GM21367 (cell line): ENCODE data around the gene JSRP1.

Experiments
- ATAC-seq: cut with Tn5 transposase; IDR thresholded peaks from one replicate; pipeline ENCODE4 v1.9.1; 2021; ENCODE audit not compliant: unreplicated experiment

JSRP1 gene

DNA sequence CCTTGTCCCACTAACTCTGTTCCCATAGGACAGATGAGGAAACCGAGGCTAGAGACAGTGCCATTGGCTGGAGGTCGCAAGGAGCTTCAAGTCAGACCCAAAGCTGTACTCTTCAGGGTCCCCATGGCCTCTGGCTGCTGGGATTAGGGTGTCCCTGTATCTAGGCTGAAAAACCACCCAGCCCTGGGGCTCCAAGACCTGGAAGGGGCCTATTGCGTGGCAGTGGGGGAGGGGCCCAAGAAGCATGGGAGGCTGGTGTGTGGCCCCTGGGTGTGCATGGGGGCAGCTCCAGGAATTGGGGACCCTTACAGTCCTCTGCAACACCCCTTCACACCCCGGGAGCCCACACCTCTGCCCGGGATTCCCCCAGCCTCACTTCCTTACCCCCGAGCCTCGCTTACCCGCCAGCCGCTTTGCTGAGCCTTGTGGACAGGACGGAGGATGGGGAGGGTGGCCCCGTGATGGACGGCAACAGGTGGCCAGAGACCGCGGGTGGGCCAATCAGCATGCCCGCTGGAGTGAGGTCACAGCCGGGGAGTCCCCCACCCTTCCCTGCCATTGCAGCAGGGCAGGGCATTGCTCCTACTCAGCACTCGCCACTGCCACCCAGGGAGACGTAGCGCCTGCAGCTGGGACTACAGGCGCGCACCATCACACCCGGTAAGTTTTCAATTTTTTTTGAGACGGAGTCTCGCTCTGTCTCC lies at the start of gene JSRP1:
Gene JSRP1, minus strand, starts transcription at position 436 of the 704 bp plus-strand sequence. CDS start 1,103 bp downstream, outside the sequence.
- no peak for ATAC-seq

DNA sequence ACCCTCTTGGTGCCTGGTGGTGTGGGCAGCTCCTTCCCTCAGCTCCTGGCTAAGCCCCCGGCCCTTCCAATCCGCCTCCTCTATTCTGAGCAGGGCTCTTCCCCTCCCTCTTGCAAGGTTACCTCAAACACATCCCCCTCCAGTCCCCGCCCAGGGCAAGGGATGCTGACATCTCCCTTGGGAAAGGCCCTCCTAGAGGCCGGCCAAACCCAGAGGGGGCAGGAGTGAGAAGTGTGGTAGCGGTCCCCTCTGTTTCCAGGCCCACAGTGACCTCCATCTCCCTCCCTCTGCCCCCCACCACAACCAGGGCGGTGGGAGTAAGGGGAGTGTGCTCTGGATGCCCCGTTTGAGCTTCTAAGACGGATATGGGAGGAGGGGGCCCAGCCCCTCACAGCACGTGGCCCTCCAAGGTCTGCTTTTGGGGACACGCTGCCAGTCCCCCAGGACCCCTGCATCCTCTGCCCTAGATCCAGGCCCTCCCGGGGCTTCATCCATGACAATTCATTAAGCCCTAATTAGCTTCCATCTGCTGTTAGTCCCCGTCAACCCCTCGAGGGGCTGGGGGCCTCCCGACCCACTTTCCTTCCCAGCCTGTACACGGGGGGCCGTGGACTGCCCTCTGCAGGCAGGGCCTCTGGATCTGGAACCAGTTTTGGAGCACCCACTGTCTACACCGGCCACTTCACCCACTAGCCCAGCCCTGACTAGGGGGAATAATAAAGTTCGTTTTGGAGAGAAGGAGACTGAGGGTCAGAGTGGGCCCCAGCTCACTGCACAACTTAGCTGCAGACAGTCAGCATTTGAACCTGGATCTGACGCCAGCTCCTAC lies 49.4 kb upstream of the JSRP1 start:
- ATAC-seq: no peak

- no peak for ATAC-seq
These were observed 47.1 kb upstream of the JSRP1 start for GRCh38 chr19:2303211-2303798.

DNA sequence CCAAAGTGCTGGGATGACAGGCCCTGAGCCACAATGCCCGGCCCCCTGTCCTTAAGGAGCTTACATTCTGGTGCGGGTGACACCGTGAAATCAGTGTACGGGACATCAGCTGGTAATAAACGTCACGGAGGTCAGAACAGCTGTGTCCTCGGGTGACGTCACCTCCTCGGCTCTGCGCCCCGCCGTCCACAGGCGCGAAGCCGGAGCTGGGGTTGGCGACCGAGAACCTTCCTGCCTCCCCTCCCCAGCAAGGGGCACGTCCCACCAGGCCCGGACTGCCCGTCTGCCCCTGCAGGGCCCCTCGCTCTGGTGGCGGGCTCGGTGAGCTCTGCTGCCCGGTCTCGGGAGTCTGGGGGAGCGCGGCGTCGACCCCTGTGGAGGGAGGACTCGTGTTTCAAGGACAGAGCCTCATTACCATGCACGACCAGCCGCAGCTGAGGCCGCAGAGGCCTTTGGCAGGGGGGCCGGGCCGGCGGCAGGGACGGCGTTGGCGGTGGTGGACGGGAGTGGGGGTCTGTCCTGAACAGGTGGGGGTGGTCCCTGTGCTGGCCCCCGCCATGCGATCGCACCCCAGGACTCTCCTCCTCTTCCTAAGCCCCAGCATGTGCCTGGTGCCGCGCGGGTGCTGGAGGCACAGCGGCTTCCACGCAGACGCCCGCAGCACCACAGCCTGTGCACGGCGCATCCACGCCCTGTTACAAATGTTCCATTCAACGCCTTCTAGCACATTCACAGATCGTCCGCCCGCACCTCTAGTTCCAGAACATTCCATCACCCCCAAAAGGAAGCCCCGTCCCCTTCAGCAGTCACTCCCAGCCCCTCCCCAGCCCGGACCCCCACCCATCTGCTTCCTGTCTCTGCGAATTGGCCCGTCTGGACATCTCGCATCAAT lies 46.3 kb upstream of the JSRP1 start:
- ATAC-seq: no peak

DNA sequence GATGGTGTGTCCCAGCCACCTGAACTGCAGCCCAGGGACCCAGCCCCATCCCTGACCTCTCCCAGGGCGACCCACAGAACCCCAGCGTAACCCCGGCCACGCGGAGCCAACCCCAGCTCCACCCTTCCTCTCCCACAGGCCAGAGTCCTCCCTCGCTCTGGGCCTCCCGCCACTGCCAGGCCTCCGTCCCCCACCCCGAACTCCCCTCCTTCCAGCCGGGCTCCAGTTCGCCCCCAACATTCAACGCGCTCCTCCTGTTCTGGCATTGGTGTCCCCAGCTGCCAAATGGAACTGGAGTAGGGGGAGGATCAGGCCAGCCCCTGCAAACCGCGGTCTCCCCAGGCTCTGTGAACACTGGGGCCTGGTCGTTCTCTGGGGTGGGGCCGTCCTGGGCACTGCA lies 44.3 kb upstream of the JSRP1 start:
- no peak for ATAC-seq

DNA sequence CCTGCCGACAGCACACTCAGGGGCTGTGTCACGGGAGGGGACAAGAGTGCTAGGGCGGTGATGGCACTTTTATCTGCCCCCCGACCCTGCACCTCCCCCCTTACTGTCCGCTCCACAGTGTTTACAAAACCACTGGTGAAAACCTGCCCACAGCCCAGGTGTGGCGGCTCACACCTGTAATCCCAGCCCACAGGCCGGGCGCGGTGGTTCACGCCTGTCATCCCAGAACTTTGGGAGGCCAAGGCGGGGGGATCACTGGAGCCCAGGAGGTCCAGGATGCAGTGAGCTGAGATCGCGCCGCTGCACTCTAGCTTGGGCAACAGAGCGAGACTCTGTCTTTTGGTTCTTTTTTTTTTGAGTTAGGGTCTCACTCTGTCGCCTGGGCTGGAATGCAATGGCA lies 39.9 kb upstream of the JSRP1 start:
- ATAC-seq: no peak

DNA sequence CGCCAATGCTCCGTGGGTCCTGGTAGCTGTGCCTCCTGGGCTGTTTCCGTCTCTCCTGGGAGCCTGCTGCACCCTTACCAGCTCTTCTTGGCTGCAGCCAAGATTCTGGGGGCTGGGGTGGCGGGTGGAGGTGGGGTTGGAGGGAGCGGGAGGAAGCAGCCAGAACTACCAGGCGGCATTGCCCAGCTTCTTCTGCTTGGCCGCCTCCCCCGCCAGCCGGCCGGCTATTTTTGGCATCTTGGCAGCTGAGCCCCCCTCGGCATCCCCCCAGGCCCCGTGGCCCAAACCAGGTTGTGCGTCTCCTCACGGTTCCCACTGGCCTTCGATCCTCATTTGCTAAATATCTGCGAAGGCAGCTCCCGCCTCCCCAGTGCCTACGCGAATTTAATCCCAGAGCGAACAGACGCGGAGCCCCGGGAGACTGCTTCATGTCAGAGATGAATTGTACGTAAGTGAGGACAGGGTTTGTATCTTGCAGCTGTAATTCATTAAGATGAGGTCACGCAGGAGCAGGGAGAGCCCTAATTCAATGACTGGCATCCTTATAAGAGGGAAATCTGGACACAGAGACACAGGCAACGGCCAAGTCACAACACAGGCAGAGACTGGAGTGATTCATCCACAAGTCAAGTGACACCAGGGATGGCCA lies 38.6 kb upstream of the JSRP1 start:
- ATAC-seq: no peak

DNA sequence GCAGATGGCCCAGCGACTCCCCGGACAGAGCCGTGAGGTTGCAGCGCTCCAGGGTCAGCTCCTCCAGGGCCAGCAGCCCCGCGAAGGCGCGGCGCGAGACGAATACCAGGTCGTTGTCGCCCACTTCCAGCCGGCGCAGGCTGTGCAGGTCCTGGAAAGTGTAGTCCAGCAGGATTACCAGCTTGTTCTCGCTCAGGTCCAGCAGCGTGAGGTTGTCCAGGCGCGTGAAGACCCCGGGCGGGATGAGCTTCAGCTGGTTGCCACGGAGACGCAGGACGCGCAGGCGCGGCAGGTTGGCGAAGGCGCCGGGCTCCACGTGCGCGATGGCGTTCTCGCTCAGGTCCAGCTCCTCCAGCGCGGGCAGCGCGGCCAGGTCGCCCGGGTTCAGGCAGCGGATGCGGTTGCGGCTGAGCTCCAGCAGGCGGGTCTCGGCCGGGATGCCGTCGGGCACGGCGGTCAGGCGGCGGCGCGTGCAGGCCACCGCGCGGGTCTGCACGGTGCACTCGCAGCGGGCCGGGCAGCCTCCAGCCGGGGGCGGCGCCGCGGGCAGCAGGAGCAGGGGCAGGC lies 35.1 kb upstream of the JSRP1 start:
- ATAC-seq: no peak

- ATAC-seq: no peak
These were observed 34.4 kb upstream of the JSRP1 start for GRCh38 chr19:2290441-2291184.

- no peak for ATAC-seq
These were observed 33.7 kb upstream of the JSRP1 start for GRCh38 chr19:2289714-2290435.

- ATAC-seq: no peak
These were observed 32.8 kb upstream of the JSRP1 start for GRCh38 chr19:2288818-2289713.

DNA sequence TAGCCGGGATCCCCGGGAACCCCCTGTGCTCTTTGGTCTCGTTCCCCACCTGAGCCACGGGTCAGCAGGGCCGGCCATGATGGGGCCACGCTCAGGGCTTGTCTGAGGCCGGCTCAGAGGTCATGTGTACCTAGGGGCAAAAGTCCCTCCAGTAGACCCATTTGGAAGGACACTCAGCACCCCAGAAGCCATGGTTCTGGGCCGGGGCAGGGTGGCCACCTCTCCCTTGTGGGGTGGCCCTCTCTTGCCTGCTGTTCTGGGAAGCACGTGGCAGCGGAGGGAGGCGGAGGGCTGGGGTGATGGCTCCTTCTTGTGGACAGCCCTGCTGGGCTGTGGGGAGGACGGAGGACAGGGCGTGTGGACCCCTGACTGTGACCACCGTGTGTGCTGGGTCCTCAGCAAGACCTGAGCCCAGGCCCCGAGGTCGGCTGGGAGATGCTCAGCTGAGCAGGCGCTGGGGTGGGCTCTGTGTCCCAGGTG lies 32.2 kb upstream of the JSRP1 start:
- no peak for ATAC-seq

DNA sequence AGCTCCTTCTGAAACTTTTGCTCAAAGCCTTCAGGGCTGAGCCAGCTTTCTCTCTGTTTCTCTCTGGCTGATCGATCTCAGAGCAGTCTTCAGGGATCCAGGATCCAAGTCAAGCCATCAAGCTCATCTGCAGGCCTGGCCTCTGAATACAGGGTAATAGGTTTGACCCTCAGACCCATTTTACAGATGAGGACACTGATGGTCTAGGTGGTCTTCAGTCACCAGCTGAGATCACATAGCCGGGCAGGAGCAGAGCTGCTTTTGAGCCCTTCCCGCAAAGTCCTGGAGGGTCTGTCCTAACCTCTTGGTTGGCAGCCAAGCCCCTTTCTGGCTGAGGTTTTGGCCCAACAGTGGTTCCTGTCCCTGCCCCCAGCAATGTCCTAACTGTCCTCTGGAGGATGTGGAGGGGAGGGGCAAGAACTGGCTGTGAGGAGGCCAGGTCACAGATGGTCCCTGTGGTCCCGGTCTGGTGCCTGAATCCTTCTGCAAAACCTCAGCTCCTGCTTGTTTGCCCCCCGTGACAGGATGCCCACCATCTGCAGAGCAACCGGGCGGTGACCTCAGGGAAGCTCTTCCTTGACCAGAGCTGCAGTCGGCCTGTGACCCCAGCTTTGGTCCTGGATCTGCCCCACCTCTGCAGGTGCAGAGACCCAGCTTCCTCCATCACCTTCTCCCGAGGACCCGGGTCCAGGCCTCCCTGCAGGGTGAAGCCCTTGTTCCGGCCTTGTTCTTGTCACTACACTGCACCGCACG lies 31.5 kb upstream of the JSRP1 start:
- no peak for ATAC-seq

DNA sequence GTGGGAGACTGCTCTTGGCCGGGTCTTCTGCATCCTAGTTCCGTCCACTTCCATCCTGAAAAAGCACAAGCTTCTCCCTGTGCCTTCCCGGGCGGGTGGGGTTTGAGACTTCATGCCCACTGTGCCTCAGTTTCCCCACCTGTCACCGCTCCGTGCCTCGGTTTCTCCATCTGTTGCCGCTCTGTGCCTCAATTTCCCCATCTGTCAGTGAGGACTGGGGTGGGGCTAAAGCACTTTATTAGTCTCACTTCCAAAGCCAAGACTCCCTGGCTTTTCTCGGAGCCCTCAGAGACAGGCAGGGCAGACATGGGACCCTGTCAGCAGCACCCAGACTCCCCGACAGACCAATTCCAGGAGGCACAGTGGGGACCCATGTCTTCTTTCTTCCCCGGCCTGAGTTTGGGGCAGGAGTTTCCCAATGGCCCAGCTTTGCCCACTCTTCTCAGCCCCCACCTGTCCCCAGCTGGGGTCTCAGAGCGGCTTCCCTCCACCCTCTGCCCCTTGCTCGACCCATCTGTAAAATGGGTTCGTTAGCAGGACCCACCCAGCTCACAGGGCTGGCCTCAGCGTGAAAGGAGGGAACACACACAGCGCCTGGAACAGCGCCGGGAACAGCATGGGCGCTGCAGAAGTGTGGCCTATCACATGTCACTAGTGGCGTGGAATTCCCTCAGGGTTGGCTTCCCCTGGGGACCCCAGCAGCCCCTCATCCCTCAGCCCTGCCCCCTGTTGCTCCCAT lies 30.4 kb upstream of the JSRP1 start:
- ATAC-seq: no peak

GRCh38 chr19:2283835-2284507 lies 27.8 kb upstream of the JSRP1 start:
- ATAC-seq: no peak

DNA sequence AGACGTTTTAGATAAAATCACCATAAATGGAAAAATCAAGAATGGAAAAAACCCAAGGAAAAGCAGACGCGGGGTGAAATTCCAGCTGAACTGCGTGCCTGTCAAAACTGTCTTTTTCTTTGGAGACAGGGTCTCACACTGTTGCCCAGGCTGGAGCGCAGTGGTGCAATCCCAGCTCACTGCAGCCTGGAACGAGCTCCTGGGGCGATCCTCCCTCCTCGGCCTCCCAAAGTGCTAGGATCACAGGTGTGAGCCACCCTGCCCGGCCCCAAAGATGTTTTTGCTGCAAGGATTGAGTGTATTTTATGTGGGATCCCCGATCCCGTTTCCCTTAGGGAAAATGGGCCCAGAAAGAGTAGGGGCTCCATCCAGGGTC lies 26.6 kb upstream of the JSRP1 start:
- ATAC-seq: no peak
